Stimulated activated CD8-positive, alpha-beta memory T cell treated with anti-CD3 and anti-CD28 coated beads, Interleukin-4, amount 100 ng/mL, for 1 hour (primary cell): ENCODE data around the gene PCARE.

Experiments used
- DNase-seq, 2 donors: peaks; one replicate each; pipeline ENCODE4 v3.0.0-alpha.2; 2020; ENCODE audit warnings: low read depth in 2 of 2, low spot score in 1 of 2

Gene PCARE

DNA sequence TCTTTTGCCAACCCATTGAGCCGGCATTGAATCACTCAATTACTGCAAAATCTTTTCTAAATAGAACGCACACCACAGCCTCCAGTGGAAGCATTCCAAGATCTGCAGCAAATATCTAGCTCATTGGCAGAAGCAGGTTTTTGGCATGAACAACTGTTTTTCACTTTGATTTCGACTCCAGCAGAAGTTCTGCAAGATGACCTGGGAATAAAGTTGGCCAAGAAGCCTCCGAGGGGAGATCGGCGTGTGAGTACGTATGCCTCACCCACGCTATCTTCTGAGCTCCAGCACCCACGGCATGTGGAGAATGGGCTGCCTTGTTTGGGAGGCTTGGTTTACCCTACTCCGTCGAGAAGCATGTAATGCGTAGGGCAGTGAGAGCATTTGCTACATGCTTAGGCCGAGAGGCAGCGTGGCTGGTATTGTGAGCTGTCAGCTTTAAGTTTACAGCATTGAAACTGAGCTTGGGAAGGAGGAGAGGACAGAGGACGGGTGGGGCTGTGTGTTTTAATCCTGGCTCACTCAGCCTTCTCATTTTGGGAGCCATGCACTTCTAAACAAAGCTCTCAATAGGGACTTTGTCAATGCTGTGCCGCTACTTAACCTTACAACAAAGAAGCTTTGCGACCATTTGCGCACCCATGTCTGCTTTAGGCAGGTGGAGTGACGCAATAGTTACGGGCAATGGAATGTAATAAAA, 10.5 kb downstream of the PCARE start:
- DNase-seq = no peak

DNA sequence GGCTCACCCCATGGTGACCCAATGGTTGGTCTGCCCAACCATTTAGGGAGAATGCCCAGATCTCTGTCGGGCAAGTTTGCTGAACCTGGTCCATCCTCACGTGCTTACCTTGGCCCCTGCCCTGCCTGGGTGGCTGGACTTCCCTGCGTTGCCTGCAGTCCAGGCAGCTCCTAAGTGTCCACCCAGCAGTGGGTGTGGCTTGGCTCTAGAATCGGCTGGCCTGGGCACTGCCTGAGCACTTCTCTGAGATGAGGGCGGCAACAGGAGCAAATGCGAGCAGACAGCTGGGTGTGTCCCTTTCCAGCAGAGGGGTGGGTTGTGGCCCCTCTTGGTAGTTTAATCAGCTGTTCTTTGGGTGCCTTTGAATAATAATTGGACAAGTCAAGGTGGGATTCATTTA, 11.3 kb downstream of the PCARE start:
- no peak for DNase-seq

DNA sequence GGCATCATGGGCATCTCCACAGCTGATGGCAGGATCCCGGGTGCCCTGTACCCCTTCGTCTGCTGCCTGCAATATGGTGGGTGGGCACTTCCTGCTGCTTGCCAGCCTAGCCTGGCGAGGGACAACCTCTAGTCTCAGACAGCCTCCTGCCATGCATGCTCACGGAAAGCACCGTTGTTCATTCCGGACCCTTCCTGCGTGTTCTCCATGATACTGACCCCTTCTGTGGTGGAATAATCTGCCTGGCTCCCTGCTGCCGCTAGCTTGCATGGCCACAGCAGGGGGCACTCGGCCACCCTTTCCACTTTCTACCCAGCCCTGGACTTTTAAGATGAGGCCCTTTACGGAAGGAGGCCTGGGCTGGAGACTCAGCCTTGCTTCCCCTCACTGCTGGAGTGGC, 12.0 kb downstream of the PCARE start:
- no peak for DNase-seq

DNA sequence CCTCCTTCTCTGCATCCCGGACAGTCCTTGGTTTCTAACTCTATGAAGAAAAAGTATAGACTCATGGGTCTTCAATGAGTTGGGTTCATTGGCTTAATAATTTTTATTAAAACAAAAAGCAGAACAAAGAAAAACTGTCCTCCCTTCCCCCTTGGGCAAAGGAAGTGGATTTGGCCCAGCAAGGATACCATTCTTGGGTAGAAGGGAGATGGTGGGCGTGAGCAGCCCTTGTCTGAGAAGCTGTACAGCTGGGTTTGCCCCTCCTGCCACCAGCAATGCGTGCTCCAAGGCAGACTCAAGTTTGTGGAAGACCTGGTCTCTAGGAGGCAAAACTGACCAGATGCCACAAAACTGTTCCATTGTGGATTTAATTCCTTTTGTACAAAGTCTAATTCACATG, 12.7 kb downstream of the PCARE start:
- no peak for DNase-seq

DNA sequence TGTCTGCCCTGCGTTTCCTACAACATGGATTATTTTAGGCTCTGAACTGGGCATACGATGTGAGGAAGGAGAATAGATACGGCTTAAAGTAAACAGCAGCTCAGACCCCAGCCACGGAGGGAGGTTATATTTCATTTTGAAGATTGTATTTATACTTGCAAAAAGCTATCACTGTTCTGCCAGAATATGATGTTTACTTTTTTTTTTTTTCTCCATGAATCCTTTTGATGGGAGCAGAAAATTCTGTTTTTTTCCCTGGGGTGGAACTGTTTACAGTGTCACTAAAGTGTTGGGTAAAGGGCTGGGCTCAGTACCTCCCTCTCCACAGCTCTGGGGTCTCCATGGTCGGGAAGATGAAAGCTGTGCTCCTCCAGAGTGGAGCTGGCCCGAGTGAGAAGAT, 13.1 kb downstream of the PCARE start:
- no peak for DNase-seq

GRCh38 chr2:29060441-29060840, 13.9 kb downstream of the PCARE start:
- DNase-seq = no peak

DNA sequence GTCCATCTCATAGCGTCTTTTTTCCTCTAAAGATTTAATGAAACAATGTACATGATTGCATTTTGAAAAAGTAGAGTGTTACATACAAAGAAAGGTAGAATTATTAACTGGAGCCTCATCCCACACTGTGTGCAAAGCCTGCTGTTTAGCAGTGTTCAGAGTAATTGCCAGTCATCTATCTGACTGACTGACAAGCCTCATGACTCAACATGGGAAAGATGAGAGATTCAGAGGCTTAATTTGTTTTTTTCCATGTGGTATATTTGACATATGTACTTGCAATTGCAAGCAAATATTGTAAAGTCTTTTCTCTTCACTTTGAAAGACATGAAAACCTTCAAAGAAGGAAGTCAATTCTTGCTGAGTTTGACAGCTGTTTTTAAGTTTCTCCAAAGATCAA, 14.7 kb downstream of the PCARE start:
- no peak for DNase-seq

GRCh38 chr2:29057006-29057405, 17.3 kb downstream of the PCARE start:
- DNase-seq = no peak

- DNase-seq = no peak
These were observed 17.9 kb downstream of the PCARE start for GRCh38 chr2:29056452-29056851.

- DNase-seq = no peak
These were observed 18.7 kb downstream of the PCARE start for GRCh38 chr2:29055601-29056000.

- DNase-seq = no peak
These were observed 19.9 kb downstream of the PCARE start for GRCh38 chr2:29054430-29054829.

GRCh38 chr2:29053670-29054400, 20.5 kb downstream of the PCARE start:
- no peak for DNase-seq

- no peak for DNase-seq
These were observed 21.1 kb downstream of the PCARE start for GRCh38 chr2:29053223-29053622.

DNA sequence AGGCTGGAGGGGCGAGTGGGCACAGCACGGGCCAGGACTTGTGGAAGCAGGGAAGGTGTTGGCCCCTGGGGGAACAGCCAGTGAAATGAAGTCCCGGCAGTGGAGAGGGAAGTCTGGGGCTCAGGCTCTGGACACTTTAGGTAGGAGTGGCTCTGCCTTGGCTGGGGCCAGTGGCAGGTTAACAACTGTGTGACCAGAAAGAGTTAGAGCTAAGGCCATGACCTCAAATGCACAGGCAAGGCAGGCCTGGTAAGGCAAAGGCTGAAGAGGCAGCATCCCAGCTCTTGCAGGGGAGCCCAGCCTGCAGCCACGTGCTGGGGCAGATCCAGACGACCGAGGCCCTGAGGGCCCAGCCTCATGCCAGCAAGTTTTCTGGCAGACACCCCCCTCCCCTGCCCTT, 21.5 kb downstream of the PCARE start:
- DNase-seq = no peak

GRCh38 chr2:29051730-29052129, 22.6 kb downstream of the PCARE start:
- DNase-seq = no peak

GRCh38 chr2:29050591-29050990, 23.7 kb downstream of the PCARE start:
- no peak for DNase-seq

- DNase-seq = no peak
These were observed 27.1 kb downstream of the PCARE start for GRCh38 chr2:29047083-29047845.

- no peak for DNase-seq
These were observed 28.0 kb downstream of the PCARE start for GRCh38 chr2:29046321-29046720.

DNA sequence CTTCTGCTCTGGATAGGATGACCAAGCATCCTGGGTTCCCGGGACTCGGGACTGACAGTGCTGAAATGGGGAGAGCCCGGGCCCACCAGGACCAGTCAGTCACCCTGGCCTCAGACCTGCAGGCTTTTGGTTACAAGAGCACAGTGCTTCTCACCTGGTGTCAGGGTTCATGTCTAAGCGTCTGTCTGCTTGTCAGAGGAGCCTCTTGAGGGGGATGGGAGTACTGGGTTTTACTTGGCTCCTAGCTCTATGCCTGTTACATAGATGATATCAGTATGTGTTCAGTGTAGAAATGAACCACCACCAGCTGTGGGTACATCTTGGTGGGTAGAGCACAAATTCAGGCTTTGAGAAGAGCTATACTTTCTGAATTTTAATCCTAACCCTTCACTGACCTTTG, 29.9 kb downstream of the PCARE start:
- DNase-seq = no peak

GRCh38 chr2:29042561-29043075, 31.7 kb downstream of the PCARE start:
- DNase-seq = no peak

DNA sequence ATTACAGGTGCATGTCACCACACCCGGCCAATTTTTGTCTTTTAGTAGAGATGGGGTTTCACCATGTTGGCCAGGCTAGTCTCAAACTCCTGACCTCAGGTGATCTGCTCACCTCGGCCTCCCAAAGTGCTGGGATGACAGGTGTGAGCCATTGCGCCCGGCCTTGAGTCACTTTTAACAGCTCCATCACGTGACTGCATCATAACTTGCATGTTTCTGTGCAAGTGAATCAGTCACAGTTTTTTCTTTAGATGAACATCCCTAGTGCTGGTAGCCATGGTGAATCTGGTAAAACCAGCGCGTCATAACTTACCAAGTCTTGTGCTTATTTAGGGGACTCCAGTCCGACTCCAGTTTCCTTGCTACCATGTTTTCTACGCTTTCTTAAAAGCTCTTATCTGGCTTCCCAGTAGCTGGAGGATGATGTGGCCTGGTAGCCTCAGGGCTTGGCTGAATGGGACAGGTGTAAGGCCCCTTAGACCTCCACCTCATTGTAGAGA, 33.1 kb downstream of the PCARE start:
- DNase-seq = no peak

DNA sequence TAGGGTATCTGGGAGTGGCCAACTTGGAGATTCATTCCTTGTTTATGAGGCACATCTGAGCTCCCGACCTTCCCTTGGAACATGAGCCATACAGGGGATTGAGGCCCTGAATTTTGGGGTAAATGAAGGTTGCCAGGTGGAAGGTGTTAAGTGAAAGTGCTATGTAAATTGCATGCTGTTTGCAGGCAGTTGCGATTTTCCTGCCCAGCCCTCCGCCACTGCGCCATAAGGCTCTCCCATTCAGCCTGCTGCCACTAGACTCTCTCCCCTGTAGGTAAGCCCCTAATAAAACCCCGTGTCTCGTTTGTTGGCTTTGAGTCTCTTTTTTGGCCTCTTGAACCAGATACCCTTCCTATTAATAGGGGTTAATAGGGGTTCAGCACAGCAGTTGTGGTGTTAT, 33.8 kb downstream of the PCARE start:
- DNase-seq = no peak
